CD4-positive, alpha-beta T cell treated with Interleukin-12 subunit alpha and Interleukin-12 subunit beta, for 1 hour (primary cell): ENCODE measurements around the gene SNN.

Experiments
- DNase-seq: peaks from one replicate; pipeline ENCODE4 v3.0.0-alpha.2; 2020

The SNN gene

GRCh38 chr16:11705311-11706025 lies 37.2 kb downstream of the SNN start:
- no peak for DNase-seq

DNA sequence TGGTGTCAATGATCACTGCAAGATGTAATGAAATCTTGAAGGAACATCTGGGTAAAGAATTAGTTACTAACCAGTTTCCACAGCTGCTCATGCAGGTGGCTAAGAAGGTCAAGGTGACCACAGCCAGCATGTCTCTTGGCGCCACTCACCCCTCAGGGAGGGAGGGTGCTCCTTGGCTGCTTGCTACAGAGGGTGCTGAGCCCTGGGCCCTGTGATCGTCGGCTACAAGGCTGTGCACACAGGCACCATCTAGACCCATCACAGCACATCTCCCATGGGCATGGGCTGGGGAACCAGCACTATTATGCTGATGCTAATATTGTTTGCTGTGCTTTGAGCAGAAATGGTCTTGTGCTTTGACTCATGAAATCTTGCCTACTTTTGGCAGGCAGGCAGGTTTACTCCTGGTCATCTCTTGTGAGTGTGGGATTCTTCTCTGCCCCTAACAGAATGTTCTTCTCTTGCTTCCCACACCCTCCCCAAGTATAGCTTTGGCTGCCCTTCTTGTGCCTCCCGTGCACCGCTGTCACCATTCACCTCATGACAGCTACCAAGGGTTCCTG lies 38.0 kb downstream of the SNN start:
- DNase-seq, result no peak

GRCh38 chr16:11707679-11708197 lies 39.5 kb downstream of the SNN start:
- DNase-seq, result no peak

DNA sequence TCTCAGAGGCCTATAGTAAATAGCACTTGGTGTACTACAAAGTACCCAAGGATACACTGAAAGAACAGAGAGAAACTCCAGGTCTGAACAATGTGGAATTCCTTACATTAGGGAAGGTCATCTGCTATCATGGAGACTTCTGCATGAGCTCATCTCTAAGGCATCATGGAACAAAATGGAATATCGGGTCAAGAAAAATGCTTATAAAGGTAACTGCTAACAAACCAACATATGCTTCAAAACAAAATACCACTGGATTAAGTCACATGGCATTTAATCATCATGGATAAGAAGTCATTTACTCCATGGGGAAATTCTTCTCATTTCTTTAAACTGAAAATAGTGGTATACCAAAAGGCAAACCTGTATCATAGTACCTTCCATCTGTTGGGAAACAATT lies 40.2 kb downstream of the SNN start:
- no peak for DNase-seq

GRCh38 chr16:11711662-11712061 lies 43.4 kb downstream of the SNN start:
- DNase-seq, result no peak

- DNase-seq, result no peak
These were observed 43.9 kb downstream of the SNN start for GRCh38 chr16:11712122-11712521.

- DNase-seq, result no peak
These were observed 47.1 kb downstream of the SNN start for GRCh38 chr16:11715246-11715947.

GRCh38 chr16:11716336-11716735 lies 48.1 kb downstream of the SNN start:
- DNase-seq, result no peak

GRCh38 chr16:11717811-11718210 lies 49.6 kb downstream of the SNN start:
- DNase-seq, result no peak

- no peak for DNase-seq
These were observed 50.9 kb downstream of the SNN start for GRCh38 chr16:11719171-11719570.

GRCh38 chr16:11719762-11720161 lies 51.5 kb downstream of the SNN start:
- DNase-seq, result no peak

- DNase-seq, result no peak
These were observed 53.7 kb downstream of the SNN start for GRCh38 chr16:11721781-11722467.

GRCh38 chr16:11722468-11722808 lies 54.2 kb downstream of the SNN start:
- DNase-seq, result no peak

DNA sequence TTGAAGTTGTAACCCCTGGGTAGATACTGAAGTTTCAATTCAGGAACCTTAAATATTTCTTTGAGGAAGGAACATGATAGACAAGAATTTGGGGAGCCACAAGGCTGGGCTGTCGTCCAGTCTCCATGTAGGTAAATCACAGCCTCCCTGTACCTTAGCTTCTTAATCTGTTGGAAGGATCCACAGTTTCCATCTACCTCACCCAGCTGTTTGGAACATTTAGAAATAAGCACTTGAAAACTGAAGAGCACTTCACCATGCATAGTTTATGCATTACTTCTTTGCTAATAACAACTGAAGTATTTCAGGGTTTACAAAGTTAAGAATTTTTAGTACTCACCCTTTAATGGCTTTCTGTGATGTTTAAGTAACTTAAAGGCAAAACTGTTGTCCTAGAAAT lies 57.2 kb downstream of the SNN start:
- DNase-seq, result no peak

GRCh38 chr16:11726008-11726407 lies 57.8 kb downstream of the SNN start:
- DNase-seq, result no peak

GRCh38 chr16:11727796-11728543 lies 59.7 kb downstream of the SNN start:
- DNase-seq, result no peak
